Heart right ventricle (tissue), 16 donors: ENCODE data around the gene BDKRB2. TPM values are rescaled to one million over a fixed set of nuclear protein-coding genes. Genes with fewer than 3 reads are reported as not detected.

ENCODE experiments used
- ATAC-seq, 8 donors: fragments of 200-7000 bp; cut with Tn5 transposase; one replicate each; pipeline ENCODE4 v1.9.1; 2020; ENCODE audit warnings: mild to moderate bottlenecking in 8 of 8, moderate library complexity in 8 of 8, moderate number of reproducible peaks in 1 of 8
- DNase-seq, 2 donors: peaks; one replicate each; pipeline ENCODE4 v3.0.0-alpha.2; 2020
- H3K27ac ChIP-seq, 10 donors: fragments of 200-600 bp; sonication (generic) in 2 of 10; one replicate each; pipeline versions ENCODE4 v1.5.0 to v1.8.0; 2020 to 2022; ENCODE audit warnings: mild to moderate bottlenecking in 3 of 10
- H3K27me3 ChIP-seq, 7 donors: fragments of 200-600 bp; one replicate each; pipeline ENCODE4 v1.8.0; 2021 to 2022; ENCODE audit warnings: mild to moderate bottlenecking in 2 of 7
- H3K36me3 ChIP-seq, 9 donors: fragments of 200-600 bp; sonication (generic) in 1 of 9; one replicate each; pipeline versions ENCODE4 v1.5.0 to v1.8.0; 2020 to 2022; ENCODE audit warnings: mild to moderate bottlenecking in 2 of 9
- H3K4me1 ChIP-seq, 9 donors: fragments of 200-600 bp; sonication (generic) in 1 of 9; one replicate each; pipeline versions ENCODE4 v1.5.0 to v1.8.0; 2020 to 2022; ENCODE audit warnings: mild to moderate bottlenecking in 4 of 9
- H3K4me3 ChIP-seq, 10 donors: fragments of 200-600 bp; sonication (generic) in 2 of 10; one replicate each; pipeline versions ENCODE4 v1.5.0 to v1.8.0; 2020 to 2022; ENCODE audit warnings: mild to moderate bottlenecking in 7 of 10, moderate library complexity in 2 of 10
- H3K9me3 ChIP-seq, 11 donors: fragments of 200-600 bp in 10 of 11; sonication (generic) in 2 of 11; one replicate each; pipeline versions ENCODE4 v1.5.0 to v1.8.0; 2013 to 2022; ENCODE audit warnings: mild to moderate bottlenecking in 2 of 11, control low read depth in 1 of 11, moderate library complexity in 1 of 11
- CTCF ChIP-seq, 9 donors: fragments of 200-600 bp; sonication (generic) in 2 of 9; IDR thresholded peaks; one replicate each; pipeline versions ENCODE4 v1.5.0 to v1.8.0; 2021 to 2022; ENCODE audit warnings: antibody characterized with exemption in 9 of 9, mild to moderate bottlenecking in 5 of 9, moderate library complexity in 1 of 9
- WGBS, 2 donors: extraction: QIAGEN DNeasy Blood & Tissue Kit; methylation state at CpG; one replicate each; pipeline ENCODE4 v1.1.7; 2013; ENCODE audit warnings: inconsistent platforms in 1 of 2; 5-methylcytosine and 5-hydroxymethylcytosine counted together
- intact Hi-C, 10 donors: fragments of 100-400 bp; cut with DNase I; formaldehyde crosslinking; loops; one replicate each; pipeline versions ENCODE4 v1.11.1 to v1.14.2; 2022
- polyA plus RNA-seq, 2 donors: library from polyadenylated mRNA; stranded (reverse); fragments of 200-250 nt; gene quantifications; one replicate each; pipeline ENCODE4 v1.2.3, GENCODE V29; 2013
- total RNA-seq, 10 donors: library from RNA; stranded (reverse); fragmentation: NEBNext Ultra II Directional in 3 of 10; extraction: Animal tissue kit (Norgen Biotek cat#: 25700) in 3 of 10; gene quantifications; one replicate each; pipeline versions ENCODE4 v1.2.1 to v1.2.4, GENCODE V29; 2021 to 2023
- donor health status: Arrhythmogenic right ventricular cardiomyopathy.
- donor health status: ischemic (EF 13 %, LVEDD 7.1; RV severe dilation, severe dysfunction).
- donor health status: healthy with polysubstance abuse.
- donor health status: DM: no; HTN: yes; CAD: no.
- donor health status: DM: no; HTN: no; CAD: no.
- donor health status: ischemic (EF 25% LVEDD 6.9; RV normal size, moderate dysfunction).
- donor health status: ischemic (EF 25% LVEDD 5.7; RV mildly dilated, moderate dysfunction).
- donor health status: healthy.
- donor health status: DM: yes; HTN: yes; CAD: no.
- donor health status: Ischemic cardiomyopathy.
- donor health status: ischemic (EF 35%, LVEDD 5.7; RV mildly dilated, moderate dysfunction).
- donor health status: nonischemic (EF 11% LVEDD 7.7; RV severe dilation, severe dysfunction).
- donor health status: DM: yes; HTN: yes; CAD: no.
- donor health status: PGD.
- donor health status: ischemic (EF 29% LVEDD 5.4; RV normal size, mild dysfunction).
- donor health status: nonischemic (EF 23%, LVEDD 6.1; RV moderate dilation, normal function).

The BDKRB2 gene
- total and polyA plus RNA-seq, 12 donors, result 0.19 to 3.6 (median 0.59) TPM

GRCh38 chr14:96257056-96257455 lies 52.4 kb downstream of the BDKRB2 start:
- Histone ChIP-seq H3K4me3 (peak overlapping the region in 1 of 10 donors; percentile 9), H3K9me3 (peaks cover 0 to 15% (median 6%) of the 10 kb centered on the region in 11 donors), H3K27me3 (peaks cover 0 to 33% (median 17%) of the 10 kb centered on the region in 7 donors), H3K27ac (no peak overlapping the region), H3K4me1 (peaks cover 0 to 22% (median 0%) of the 10 kb centered on the region in 9 donors), H3K36me3 (no peaks in the 10 kb centered on the region)
- WGBS, 2 donors, result 57 to 61% methylated on average over 8 of the region's 8 CpGs
- no peak for ATAC-seq
- intact Hi-C loops, result no loop called here
- no peak for TF ChIP-seq CTCF (IDR thresholded peaks at IDR 0.05)
- no peak for DNase-seq

GRCh38 chr14:96257900-96258299 lies 53.3 kb downstream of the BDKRB2 start:
- no peak overlapping the region for H3K27ac ChIP-seq
- peaks cover 0 to 15% (median 6%) of the 10 kb centered on the region in 11 donors for H3K9me3 ChIP-seq
- no peaks in the 10 kb centered on the region for H3K36me3 ChIP-seq
- H3K4me3 ChIP-seq, result no peak overlapping the region
- no peak for TF ChIP-seq CTCF (IDR thresholded peaks at IDR 0.05)
- intact Hi-C loops, result no loop called here
- H3K4me1 ChIP-seq, result peaks cover 0 to 22% (median 0%) of the 10 kb centered on the region in 9 donors
- H3K27me3 ChIP-seq, result peaks cover 0 to 25% (median 14%) of the 10 kb centered on the region in 7 donors
- no peak for DNase-seq
- ATAC-seq, result no peak

- intact Hi-C loops, result no loop called here
- H3K36me3 ChIP-seq, result no peaks in the 10 kb centered on the region
- H3K9me3 ChIP-seq, result peaks cover 0 to 15% (median 6%) of the 10 kb centered on the region in 11 donors
- peaks cover 0 to 19% (median 8%) of the 10 kb centered on the region in 7 donors for H3K27me3 ChIP-seq
- 48 to 58% methylated on average over 2 of the region's 2 CpGs for WGBS, 2 donors
- no peak for TF ChIP-seq CTCF (IDR thresholded peaks at IDR 0.05)
- peaks cover 0 to 16% (median 0%) of the 10 kb centered on the region in 9 donors for H3K4me1 ChIP-seq
- ATAC-seq, result peak in 1 of 8 donors; percentile 64
- no peak overlapping the region for H3K27ac ChIP-seq
- no peak for DNase-seq
- H3K4me3 ChIP-seq, result no peak overlapping the region
These were observed 55.7 kb downstream of the BDKRB2 start for GRCh38 chr14:96260341-96260821.

DNA sequence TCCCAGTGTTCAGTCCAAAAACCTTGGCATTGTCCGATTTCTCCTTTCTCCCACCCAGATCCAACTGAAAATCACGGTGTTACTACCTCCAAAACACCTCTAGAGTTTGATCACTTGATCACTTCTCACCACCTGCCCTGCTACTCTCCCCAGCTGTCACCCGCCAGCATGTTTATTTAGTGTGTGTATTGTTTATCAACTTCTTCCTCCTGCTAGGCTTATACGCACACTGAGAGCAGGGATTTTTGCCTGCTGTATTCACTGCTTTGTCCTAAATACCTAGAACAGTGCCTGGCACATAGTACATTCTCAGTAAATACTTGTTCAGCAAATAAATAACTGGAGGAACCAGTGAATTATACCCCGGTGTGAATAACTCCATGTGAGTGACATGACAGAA lies 56.4 kb downstream of the BDKRB2 start:
- Histone ChIP-seq H3K4me1 (peaks cover 0 to 10% (median 0%) of the 10 kb centered on the region in 9 donors), H3K9me3 (peaks cover 0 to 15% (median 6%) of the 10 kb centered on the region in 11 donors), H3K4me3 (no peak overlapping the region), H3K36me3 (no peaks in the 10 kb centered on the region), H3K27me3 (peaks cover 0 to 19% (median 8%) of the 10 kb centered on the region in 7 donors), H3K27ac (no peak overlapping the region)
- 78% methylated on average over 5 of the region's 5 CpGs for WGBS, 2 donors
- TF ChIP-seq CTCF (IDR thresholded peaks at IDR 0.05), result no peak
- intact Hi-C loops, result no loop called here
- DNase-seq (no peak), ATAC-seq (no peak)
